Neutrophil (primary cell): ENCODE results near the gene FGF12.

ENCODE experiments used
- H3K27ac ChIP-seq: fragments of 200-600 bp; sonication (generic); 2 replicates; pipeline ENCODE4 v1.5.1; 2016; ENCODE audit warnings: mild to moderate bottlenecking, moderate library complexity
- H3K27me3 ChIP-seq: fragments of 200-600 bp; sonication (generic); 2 replicates; pipeline ENCODE4 v1.6.0; 2016; ENCODE audit warnings: mild to moderate bottlenecking
- H3K36me3 ChIP-seq: fragments of 200-600 bp; sonication (generic); 2 replicates; pipeline ENCODE4 v1.5.1; 2017
- H3K4me1 ChIP-seq, 2 experiments: fragments of 200-600 bp in 1 of 2; sonication (generic) in 1 of 2; 1 replicate in 1 of 2; 2 replicates in 1 of 2; pipeline versions ENCODE4 v1.5.1 to v1.6.1; 2013 to 2016; ENCODE audit warnings: low read depth in 1 of 2, low read length in 1 of 2, mild to moderate bottlenecking in 1 of 2, moderate library complexity in 1 of 2; ENCODE audit not compliant: control insufficient read depth in 1 of 2, insufficient read depth in 1 of 2
- H3K4me3 ChIP-seq, 2 experiments: fragments of 200-600 bp in 1 of 2; sonication (generic) in 1 of 2; 1 replicate in 1 of 2; 2 replicates in 1 of 2; pipeline ENCODE4 v1.5.1; 2013 to 2016; ENCODE audit warnings: low read depth in 1 of 2, low read length in 1 of 2, mild to moderate bottlenecking in 1 of 2, moderate library complexity in 1 of 2
- H3K9me3 ChIP-seq: fragments of 200-600 bp; sonication (generic); 2 replicates; pipeline ENCODE4 v1.5.1; 2016
- CTCF ChIP-seq: fragments of 200-600 bp; sonication (generic); IDR thresholded peaks from 2 replicates; pipeline ENCODE4 v1.5.1; 2016; ENCODE audit warnings: antibody characterized with exemption

Gene FGF12

GRCh38 chr3:192482809-192483208 is 244.5 kb downstream of the FGF12 start:
- Histone ChIP-seq H3K36me3 (no peaks in the 10 kb centered on the region), H3K27ac (no peak overlapping the region), H3K4me3 (no peak overlapping the region), H3K4me1 (no peaks in the 10 kb centered on the region), H3K9me3 (no peaks in the 10 kb centered on the region), H3K27me3 (no peaks in the 10 kb centered on the region)
- TF ChIP-seq CTCF = no peak

DNA sequence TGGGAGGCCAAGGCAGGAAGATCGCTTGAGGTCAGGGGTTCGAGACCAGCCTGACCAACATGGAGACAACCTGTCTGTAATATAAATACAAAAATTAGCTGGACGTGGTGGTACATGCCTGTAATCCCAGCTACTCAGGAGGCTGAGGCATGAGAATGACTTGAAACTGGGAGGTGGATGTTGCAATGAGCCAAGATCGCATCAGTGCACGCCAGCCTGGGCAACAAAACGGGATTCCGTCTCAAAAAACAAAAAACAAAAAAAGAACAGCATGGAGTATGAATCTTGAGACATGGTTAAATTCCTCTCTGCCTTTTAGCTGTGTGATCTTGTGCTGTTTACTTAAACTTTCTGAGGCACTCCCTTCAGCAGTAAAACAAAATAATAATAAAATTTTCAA is 244.9 kb downstream of the FGF12 start:
- no peak for TF ChIP-seq CTCF
- H3K4me1 ChIP-seq = no peaks in the 10 kb centered on the region
- no peaks in the 10 kb centered on the region for H3K27me3 ChIP-seq
- H3K27ac ChIP-seq = no peak overlapping the region
- H3K4me3 ChIP-seq = no peak overlapping the region
- no peaks in the 10 kb centered on the region for H3K36me3 ChIP-seq
- H3K9me3 ChIP-seq = no peaks in the 10 kb centered on the region

DNA sequence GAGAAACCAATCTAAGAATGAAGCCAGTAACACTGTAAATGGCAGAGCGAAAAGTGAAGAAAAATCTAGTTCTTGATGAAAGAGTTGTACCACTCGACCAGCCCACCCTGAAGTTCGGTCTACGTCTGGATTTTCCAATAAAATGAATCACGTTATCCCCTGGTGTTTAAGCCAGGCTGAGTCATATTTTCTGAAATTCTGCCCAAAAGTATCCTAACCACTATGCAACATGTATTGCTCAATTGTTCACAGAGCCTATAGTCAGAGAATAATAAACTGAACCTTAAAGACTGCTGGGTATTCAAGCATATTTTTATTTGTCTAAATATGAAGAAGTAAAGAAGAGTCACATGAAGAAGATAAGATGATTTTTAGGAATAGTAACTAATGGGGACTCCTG is 245.7 kb downstream of the FGF12 start:
- Histone ChIP-seq H3K4me3 (no peak overlapping the region), H3K27me3 (no peaks in the 10 kb centered on the region), H3K27ac (no peak overlapping the region), H3K4me1 (no peaks in the 10 kb centered on the region), H3K9me3 (no peaks in the 10 kb centered on the region), H3K36me3 (no peaks in the 10 kb centered on the region)
- TF ChIP-seq CTCF = no peak

GRCh38 chr3:192467230-192468140 is 259.9 kb downstream of the FGF12 start:
- H3K36me3 ChIP-seq = no peaks in the 10 kb centered on the region

GRCh38 chr3:192449036-192449435 is 278.3 kb downstream of the FGF12 start:
- peaks cover 7% of the 10 kb centered on the region for H3K27me3 ChIP-seq
- no peaks in the 10 kb centered on the region for H3K4me1 ChIP-seq
- no peak overlapping the region for H3K27ac ChIP-seq
- TF ChIP-seq CTCF = no peak
- H3K36me3 ChIP-seq = no peaks in the 10 kb centered on the region
- no peaks in the 10 kb centered on the region for H3K9me3 ChIP-seq
- no peak overlapping the region for H3K4me3 ChIP-seq

More at GRCh38 chr3:192467230-192468140, 259.9 kb downstream of the FGF12 start:
- Histone ChIP-seq H3K27ac (no peak overlapping the region), H3K4me1 (no peaks in the 10 kb centered on the region), H3K9me3 (no peaks in the 10 kb centered on the region), H3K27me3 (peaks cover 23% of the 10 kb centered on the region), H3K4me3 (no peak overlapping the region)
- peak; percentile 48 for TF ChIP-seq CTCF
